AG04449 (cell line): ENCODE results near the gene KSR1.
A peak's percentile ranks its signal among the peaks of the same experiment; 100 is the strongest.
"Not testable (repeated sequence)": the region's sequence is repeated elsewhere in the genome, so short reads cannot be mapped to it uniquely, and the experiment has no call there.

Experiments used
- CTCF ChIA-PET: fragments of 350-600 bp; formaldehyde crosslinking; extraction: SDS; loops from one replicate; lab custom pipeline; 2021; ENCODE audit warnings: antibody characterized with exemption; lab: Yijun Ruan, JAX
- POLR2A ChIA-PET: fragments of 400-600, 350-600 bp; formaldehyde crosslinking; extraction: SDS; loops from one replicate; lab custom pipeline; 2020; ENCODE audit warnings: antibody characterized with exemption, inconsistent platforms; lab: Yijun Ruan, JAX
- DNase-seq: peaks from one replicate; pipeline ENCODE4 v3.0.0-alpha.2; 2010; ENCODE audit warnings: low read depth, low spot score
- H3K4me3 ChIP-seq: 2 replicates; pipeline ENCODE4 v1.5.1; 2011; ENCODE audit warnings: low read depth, mild to moderate bottlenecking, control low read depth, low read length
- CTCF ChIP-seq: IDR thresholded peaks from one replicate; pipeline ENCODE4 v1.5.1; 2011; ENCODE audit warnings: mild to moderate bottlenecking, moderate library complexity, low read length, control low read depth, inconsistent platforms; ENCODE audit not compliant: insufficient read depth; ENCODE audit errors: missing control alignments

KSR1 gene

DNA sequence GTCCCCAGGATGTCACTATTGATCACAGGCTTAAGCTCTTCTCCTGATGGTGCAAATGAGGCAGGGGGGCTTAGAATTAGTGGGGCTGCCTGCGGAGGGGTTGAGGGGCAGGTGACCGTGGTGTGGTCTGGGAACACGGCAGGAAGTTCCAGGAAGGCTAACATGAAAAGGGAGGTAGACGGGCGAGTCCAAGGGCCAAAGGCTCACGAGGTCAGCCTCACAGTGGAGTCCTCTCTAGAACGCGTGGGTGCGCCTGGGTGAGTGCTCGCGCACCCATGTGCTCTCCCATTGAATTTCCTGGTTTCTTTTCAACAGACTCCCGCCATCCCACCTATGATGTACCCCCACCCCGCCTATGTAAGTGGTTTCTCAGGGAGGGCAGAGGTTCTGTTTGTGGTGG lies 190.0 kb downstream of the KSR1 start:
- no peak for TF ChIP-seq CTCF
- no peak for DNase-seq
- ChIA-PET CTCF (interaction anchor here (0.8 to 11.1 kb wide), 4 partner anchors 9 to 41 kb away, joined by 3 to 389 read pairs (median 4); no protein-coding TSS in a partner anchor), POLR2A (no interaction called here)
- no peak overlapping the region for H3K4me3 ChIP-seq

DNA sequence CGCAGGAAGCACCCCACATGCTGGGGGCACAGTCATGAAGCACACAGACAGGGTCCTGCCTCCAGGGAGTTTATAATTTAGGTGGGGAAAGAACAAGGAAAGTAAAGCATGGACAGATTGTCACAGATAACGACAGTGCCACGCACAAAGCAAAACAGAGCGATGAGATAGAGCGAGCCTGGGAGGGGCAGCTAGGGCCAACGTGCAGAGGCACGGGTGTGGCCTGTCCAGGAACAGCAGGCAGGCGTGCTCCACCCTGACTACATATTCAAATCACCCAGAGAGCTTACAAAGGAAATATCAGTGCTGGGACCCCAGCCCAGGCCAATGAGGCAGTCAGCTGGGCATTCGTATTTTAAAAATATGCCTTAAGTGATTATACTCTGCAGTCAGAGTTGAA lies 191.5 kb downstream of the KSR1 start:
- ChIA-PET CTCF (interaction anchor here (1.5 to 11.1 kb wide), 4 partner anchors 14 to 411 kb away, joined by 5 to 389 read pairs (median 8); no protein-coding TSS in a partner anchor), POLR2A (interaction anchor here (0.6 kb wide), 1 partner anchor 45 kb away, joined by 3 read pairs; no protein-coding TSS in a partner anchor)
- TF ChIP-seq CTCF: no peak
- H3K4me3 ChIP-seq: no peak overlapping the region
- DNase-seq: no peak

GRCh38 chr17:27649111-27649571 lies 192.9 kb downstream of the KSR1 start:
- ChIA-PET CTCF (interaction anchor here (1.5 to 11.1 kb wide), 3 partner anchors 16 to 413 kb away, joined by 6 to 389 read pairs (median 11); no protein-coding TSS in a partner anchor), POLR2A (interaction anchor here (0.6 kb wide), 1 partner anchor 289 kb away, joined by 3 read pairs; no protein-coding TSS in a partner anchor)
- DNase-seq, H3K4me3 ChIP-seq: not testable (repeated sequence)

DNA sequence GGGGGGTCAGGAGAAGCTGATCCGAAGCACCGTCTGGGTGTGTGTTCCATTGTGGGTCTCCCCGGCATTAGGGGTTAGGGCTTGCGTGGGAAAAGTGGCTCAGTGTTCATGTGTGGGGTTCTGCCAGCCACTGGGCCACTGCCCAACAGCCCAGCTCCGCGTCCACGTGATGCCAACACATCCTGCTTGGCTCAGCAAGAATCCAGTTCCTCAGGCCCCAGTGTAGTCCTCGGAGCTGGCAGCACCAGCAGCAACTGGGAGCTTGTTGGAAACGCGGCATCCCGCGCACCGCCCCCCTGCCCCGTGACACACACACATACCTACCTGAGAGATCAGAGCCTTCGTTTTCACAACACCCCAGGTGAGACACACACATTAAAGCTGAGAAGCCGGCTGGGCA lies 193.7 kb downstream of the KSR1 start:
- DNase-seq: no peak
- CTCF ChIA-PET: interaction anchor here (1.0 to 11.1 kb wide), 13 partner anchors 9 to 453 kb away, joined by 3 to 389 read pairs (median 17); no protein-coding TSS in a partner anchor
- no peak overlapping the region for H3K4me3 ChIP-seq
- POLR2A ChIA-PET: no interaction called here
- TF ChIP-seq CTCF: no peak

DNA sequence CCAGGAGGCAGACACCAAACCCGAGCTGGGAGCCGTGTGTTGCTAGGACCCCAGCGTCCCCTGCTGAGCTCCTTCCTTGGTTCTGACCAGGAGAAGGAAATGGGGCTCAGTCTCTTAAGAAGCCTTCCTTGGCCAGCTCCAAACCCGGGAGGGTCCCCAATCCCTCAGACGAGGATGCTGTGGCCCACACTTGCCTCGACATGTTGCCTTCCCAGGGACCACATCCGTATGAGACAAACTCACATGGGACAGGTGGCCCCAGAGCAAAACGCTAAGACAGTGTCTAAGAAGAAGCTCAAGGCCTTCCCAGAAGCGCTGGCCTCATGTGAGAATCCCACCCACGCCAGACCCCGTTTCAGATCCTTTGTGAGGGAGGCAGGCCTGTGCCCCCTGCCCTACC lies 194.6 kb downstream of the KSR1 start:
- no peak overlapping the region for H3K4me3 ChIP-seq
- TF ChIP-seq CTCF: no peak
- POLR2A ChIA-PET: no interaction called here
- DNase-seq: no peak
- CTCF ChIA-PET: interaction anchor here (0.6 to 11.1 kb wide), 25 partner anchors 9 to 457 kb away, joined by 3 to 389 read pairs (median 5); no protein-coding TSS in a partner anchor

- CTCF ChIA-PET: interaction anchor here (0.6 to 11.1 kb wide), 26 partner anchors 8 to 458 kb away, joined by 3 to 389 read pairs (median 6); no protein-coding TSS in a partner anchor
- POLR2A ChIA-PET: no interaction called here
- DNase-seq: no peak
- TF ChIP-seq CTCF: peak; percentile 51
- H3K4me3 ChIP-seq: no peak overlapping the region
Observed at GRCh38 chr17:27651411-27652345, 195.4 kb downstream of the KSR1 start.

DNA sequence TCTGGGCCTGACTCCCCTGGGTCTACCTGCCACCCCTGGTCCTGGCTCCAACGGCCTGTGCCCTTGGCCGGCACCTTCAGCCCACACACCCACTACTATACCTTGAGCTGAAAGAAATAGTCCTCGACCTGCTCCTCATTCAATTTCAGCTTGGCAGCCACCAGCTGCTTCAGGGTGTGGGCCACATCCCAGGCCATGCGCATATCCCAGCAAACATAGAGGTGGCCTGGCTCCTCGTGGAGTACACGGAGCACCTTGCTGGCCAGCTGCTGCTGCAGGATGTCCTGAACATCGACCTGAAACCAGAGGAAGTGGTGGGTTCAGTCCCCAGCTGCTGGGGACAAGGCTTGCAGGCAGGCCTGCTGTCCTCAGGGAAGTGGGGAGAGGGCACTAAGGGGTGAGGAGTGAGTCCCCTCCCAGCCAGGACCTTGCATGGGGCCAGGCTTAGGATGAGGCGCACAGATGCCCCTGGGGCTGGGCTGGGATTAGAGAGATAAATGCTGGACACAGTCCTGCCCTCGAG lies 197.3 kb downstream of the KSR1 start:
- DNase-seq, H3K4me3 ChIP-seq, POLR2A ChIA-PET: not testable (repeated sequence)
- CTCF ChIA-PET: interaction anchor here (0.6 to 11.1 kb wide), 9 partner anchors 11 to 417 kb away, joined by 3 to 389 read pairs (median 21); no protein-coding TSS in a partner anchor
